GM12865 (cell line): Measurements from ENCODE around the gene CNTN5.
A peak's percentile ranks its signal among the peaks of the same experiment; 100 is the strongest.

Source experiments
- DNase-seq: peaks from one replicate; pipeline ENCODE4 v3.0.0; 2010; ENCODE audit warnings: low read depth
- H3K4me3 ChIP-seq: 2 replicates; pipeline ENCODE4 v1.5.1; 2011; ENCODE audit warnings: mild to moderate bottlenecking, low read depth, low read length, control low read depth
- TF ChIP-seq, protein P1 (sequence below): IDR thresholded peaks from 2 replicates; pipeline ENCODE4 v1.5.1; 2011; ENCODE audit warnings: low read length, control low read depth, low read depth, inconsistent platforms; ENCODE audit not compliant: insufficient read depth; ENCODE audit errors: missing control alignments

The CNTN5 gene

DNA sequence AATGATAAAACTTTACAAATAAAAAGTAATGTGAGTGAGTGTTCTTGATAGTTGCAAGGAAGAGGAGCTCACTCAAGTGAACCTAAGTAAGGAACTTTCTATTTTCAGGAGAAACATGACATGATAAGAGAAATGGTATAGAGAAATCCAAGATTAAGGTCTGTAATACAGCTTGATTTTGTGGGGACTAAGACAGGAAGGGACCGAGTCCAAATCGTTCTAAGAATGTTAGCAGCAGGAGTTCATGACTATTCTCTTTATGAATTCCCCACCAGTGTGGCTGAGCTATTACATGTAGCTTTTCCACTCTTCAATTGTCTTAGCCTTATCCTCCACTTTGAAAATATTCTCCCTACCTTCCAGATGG is 967.7 kb downstream of the CNTN5 start:
- TF ChIP-seq, protein P1, sequence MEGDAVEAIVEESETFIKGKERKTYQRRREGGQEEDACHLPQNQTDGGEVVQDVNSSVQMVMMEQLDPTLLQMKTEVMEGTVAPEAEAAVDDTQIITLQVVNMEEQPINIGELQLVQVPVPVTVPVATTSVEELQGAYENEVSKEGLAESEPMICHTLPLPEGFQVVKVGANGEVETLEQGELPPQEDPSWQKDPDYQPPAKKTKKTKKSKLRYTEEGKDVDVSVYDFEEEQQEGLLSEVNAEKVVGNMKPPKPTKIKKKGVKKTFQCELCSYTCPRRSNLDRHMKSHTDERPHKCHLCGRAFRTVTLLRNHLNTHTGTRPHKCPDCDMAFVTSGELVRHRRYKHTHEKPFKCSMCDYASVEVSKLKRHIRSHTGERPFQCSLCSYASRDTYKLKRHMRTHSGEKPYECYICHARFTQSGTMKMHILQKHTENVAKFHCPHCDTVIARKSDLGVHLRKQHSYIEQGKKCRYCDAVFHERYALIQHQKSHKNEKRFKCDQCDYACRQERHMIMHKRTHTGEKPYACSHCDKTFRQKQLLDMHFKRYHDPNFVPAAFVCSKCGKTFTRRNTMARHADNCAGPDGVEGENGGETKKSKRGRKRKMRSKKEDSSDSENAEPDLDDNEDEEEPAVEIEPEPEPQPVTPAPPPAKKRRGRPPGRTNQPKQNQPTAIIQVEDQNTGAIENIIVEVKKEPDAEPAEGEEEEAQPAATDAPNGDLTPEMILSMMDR, result no peak
- DNase-seq, result no peak
- H3K4me3 ChIP-seq, result no peak overlapping the region

DNA sequence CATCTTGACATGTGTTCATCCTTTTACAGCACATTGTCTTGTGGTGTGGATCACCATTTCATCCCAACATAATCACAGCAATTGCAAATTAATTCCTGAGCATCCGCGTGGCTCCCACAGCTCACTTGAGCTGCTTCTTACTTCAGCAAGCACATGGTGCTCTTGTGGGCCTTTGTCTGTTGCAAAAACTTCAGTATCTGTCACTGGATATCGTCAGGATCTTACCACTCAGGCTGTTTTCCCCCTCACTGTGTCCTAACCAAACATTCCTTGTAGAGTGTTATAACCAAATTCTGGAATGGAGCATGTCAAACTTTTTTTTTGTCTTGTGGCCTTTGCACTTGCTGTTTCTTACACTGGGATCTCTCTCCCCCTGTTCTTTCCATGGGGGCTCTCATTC is 983.2 kb downstream of the CNTN5 start:
- H3K4me3 ChIP-seq, result no peak overlapping the region
- TF ChIP-seq, protein P1, result no peak
- no peak for DNase-seq

DNA sequence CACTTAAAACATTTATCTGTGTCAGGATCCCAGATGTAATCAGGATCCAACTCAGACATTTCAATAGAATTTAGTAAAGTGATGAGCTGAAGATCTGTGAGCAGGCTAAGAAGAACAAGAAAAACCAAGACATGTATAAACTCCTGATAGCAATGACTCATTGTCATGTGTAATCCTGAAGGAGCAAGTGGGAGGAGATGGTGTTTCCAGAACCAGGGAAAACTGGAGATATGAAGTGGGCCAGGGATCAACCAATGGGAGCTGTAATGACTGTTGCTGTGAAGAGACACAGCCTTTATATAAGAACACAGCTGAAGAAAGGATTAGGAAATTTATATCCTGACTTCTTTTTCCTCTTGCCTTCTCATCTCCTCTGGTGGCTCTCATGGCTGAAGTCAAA is 983.8 kb downstream of the CNTN5 start:
- TF ChIP-seq, protein P1, result no peak
- H3K4me3 ChIP-seq, result no peak overlapping the region
- DNase-seq, result no peak

DNA sequence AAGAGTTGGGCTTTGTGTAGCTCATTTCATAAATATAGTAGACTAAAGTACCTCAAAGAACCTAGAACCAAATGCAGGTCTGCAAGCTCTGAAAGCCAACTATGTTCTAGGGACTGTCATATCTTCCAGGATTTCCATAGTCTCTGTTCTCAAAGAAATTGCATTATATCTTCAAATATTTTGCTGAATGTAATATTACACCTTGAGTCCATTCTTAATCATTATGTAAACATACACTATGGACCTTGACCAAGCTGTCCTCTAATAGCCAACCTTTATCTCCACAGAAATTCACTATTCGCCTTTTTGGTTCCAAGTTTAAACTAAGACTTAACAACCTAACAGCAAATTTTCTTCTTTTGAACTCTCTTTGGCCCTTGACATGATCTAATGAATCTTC is 987.7 kb downstream of the CNTN5 start:
- H3K4me3 ChIP-seq, result no peak overlapping the region
- TF ChIP-seq, protein P1, result no peak
- no peak for DNase-seq

DNA sequence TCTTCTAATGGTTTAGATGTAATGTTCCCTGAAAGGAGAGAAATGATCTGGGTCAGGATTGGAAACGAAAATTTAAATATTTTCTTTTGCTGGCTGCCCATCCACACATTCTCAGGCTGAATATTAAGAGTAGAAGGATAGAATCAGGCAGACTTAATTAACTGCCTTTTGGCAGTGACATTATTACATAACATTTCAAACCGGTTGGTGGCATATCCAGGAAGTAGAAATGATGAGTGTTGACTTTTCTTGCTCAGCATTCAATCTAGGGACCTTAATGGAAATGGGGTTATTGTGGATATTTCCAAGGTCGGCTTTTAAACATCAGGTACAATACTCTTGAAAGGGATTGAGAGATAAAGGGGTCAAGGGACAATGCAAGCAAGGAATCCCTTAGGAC is 989.0 kb downstream of the CNTN5 start:
- no peak for DNase-seq
- TF ChIP-seq, protein P1, result no peak
- H3K4me3 ChIP-seq, result no peak overlapping the region

DNA sequence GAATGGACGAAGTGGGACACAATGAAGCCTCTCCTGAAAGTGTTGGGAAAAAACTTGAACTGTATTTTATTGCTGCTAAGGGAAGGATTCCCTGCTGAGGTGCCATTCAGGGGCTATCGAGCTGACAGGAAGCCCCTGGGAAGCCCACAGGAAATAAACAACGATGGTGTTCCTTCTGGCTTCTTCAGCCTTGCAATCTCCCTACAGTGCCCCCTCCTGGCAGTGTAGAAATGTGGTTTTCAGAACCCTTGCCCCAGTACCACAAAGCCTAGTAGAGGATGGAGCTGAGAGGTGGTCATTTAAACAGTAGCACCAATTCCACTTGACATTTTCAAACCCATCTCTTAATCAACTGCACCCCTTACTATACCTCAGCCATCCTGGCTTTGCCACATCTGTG is 989.6 kb downstream of the CNTN5 start:
- TF ChIP-seq, protein P1, result peak; percentile 23
- peak; percentile 9 for DNase-seq
- no peak overlapping the region for H3K4me3 ChIP-seq

DNA sequence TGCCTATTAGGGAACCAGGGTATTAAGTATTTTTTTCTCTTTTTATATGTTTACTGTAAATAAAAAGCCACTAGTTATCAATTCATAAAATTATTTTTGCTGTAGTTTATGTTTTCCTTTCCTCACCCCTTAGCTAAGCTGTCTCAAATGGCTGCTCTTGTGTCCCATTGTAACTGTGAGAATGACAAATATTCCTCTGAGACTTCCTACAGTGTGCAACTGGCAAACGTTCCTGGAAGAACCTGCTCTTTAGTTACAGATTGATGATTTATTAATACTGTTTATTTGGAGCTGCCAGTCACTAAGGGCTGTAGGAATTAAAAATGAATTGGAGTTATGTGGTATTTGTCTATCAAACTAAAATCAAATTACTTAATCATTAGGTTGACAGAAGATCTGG is 990.9 kb downstream of the CNTN5 start:
- H3K4me3 ChIP-seq, result no peak overlapping the region
- TF ChIP-seq, protein P1, result no peak
- no peak for DNase-seq
